ENCODE data around the gene GRPEL1.

GRPEL1 gene

GRCh38 chr4:7014815-7015214 lies 53.0 kb downstream of the GRPEL1 start:
- TF ChIP-seq ZNF416 (tag by site-specific recombination; IDR thresholded peaks at IDR 0.05) (no peak), HOXC10 (CRISPR knock-in tag; IDR thresholded peaks at IDR 0.05) (no peak), ZNF621 (tag by site-specific recombination; IDR thresholded peaks at IDR 0.05) (no peak), ZNF639 (tag by site-specific recombination; IDR thresholded peaks at IDR 0.05) (no peak), KLF8 (tag by site-specific recombination; IDR thresholded peaks at IDR 0.05) (no peak), REPIN1 (tag by site-specific recombination; IDR thresholded peaks at IDR 0.05; ENCODE audit: low read depth) (no peak), ZFP69B (tag by site-specific recombination; IDR thresholded peaks at IDR 0.05) (no peak), ZNF768 (tag by site-specific recombination; IDR thresholded peaks at IDR 0.05) (no peak), ZNF133 (tag by site-specific recombination; IDR thresholded peaks at IDR 0.05) (no peak), ZSCAN4 (tag by site-specific recombination; IDR thresholded peaks at IDR 0.05) (no peak), ZNF544 (tag by site-specific recombination; IDR thresholded peaks at IDR 0.05) (no peak), ZBTB21 (tag by site-specific recombination; IDR thresholded peaks at IDR 0.05) (no peak), ZNF692 (tag by site-specific recombination; IDR thresholded peaks at IDR 0.05) (no peak), ZBTB26 (tag by site-specific recombination; optimal IDR thresholded peaks at IDR 0.05) (no peak), ZNF146 (tag by site-specific recombination; IDR thresholded peaks at IDR 0.05) (no peak)
- H3K4me1 ChIP-seq (ENCODE audit: control insufficient read depth, insufficient read depth, low read length), result no peaks in the 10 kb centered on the region
- POLR2A ChIA-PET, result no interaction called here
- H3K4me3 ChIP-seq (ENCODE audit: low read depth, low read length), result no peak overlapping the region
- no peak overlapping the region for H3K27ac ChIP-seq (ENCODE audit: extremely low read depth, low read depth, low read length)
- peaks cover 0 to 82% of the 10 kb centered on the region in 2 experiments; a peak in 2 of 3 replicates for H3K36me3 ChIP-seq (ENCODE audit: control insufficient read depth in 2 of 2, insufficient read depth in 1 of 2, low read length in 2 of 2)
- CTCF ChIA-PET, result interaction anchor here (0.5 kb wide), 1 partner anchor 725 kb away, joined by 4 read pairs; no protein-coding TSS in a partner anchor
- H3K9me3 ChIP-seq (ENCODE audit: control insufficient read depth, insufficient read depth, low read depth, low read length), result no peaks in the 10 kb centered on the region

GRCh38 chr4:7013175-7013574 lies 54.7 kb downstream of the GRPEL1 start:
- no peak overlapping the region for H3K27ac ChIP-seq (ENCODE audit: extremely low read depth, low read depth, low read length)
- ChIA-PET CTCF (no interaction called here), POLR2A (no interaction called here)
- H3K36me3 ChIP-seq (ENCODE audit: control insufficient read depth in 2 of 2, insufficient read depth in 1 of 2, low read length in 2 of 2), result peaks cover 0 to 89% of the 10 kb centered on the region in 2 experiments; a peak in 2 of 3 replicates
- H3K4me1 ChIP-seq (ENCODE audit: control insufficient read depth, insufficient read depth, low read length), result no peaks in the 10 kb centered on the region
- no peak for TF ChIP-seq ZNF19 (tag by site-specific recombination; IDR thresholded peaks at IDR 0.05; ENCODE audit: low read depth)
- no peak for TF ChIP-seq ZFP69B (tag by site-specific recombination; IDR thresholded peaks at IDR 0.05)
- no peak for TF ChIP-seq ZNF324 (tag by site-specific recombination; IDR thresholded peaks at IDR 0.05)
- TF ChIP-seq ZSCAN23 (tag by site-specific recombination; IDR thresholded peaks at IDR 0.05), result no peak
- no peak for TF ChIP-seq GFI1B (tag by site-specific recombination; IDR thresholded peaks at IDR 0.05)
- no peak for TF ChIP-seq ZNF23 (tag by site-specific recombination; IDR thresholded peaks at IDR 0.05; ENCODE audit: borderline replicate concordance)
- H3K4me3 ChIP-seq (ENCODE audit: low read depth, low read length), result no peak overlapping the region
- no peaks in the 10 kb centered on the region for H3K9me3 ChIP-seq (ENCODE audit: control insufficient read depth, insufficient read depth, low read depth, low read length)

Measured in HEK293 (cell line).